OCI-LY7 (cell line): ENCODE data around the gene MAN1A2.

Experiments used
- CTCF ChIP-seq: fragments of 200-600 bp; sonication (generic); conservative IDR thresholded peaks from 2 replicates; pipeline ENCODE4 v1.5.1; 2014; ENCODE audit warnings: mild to moderate bottlenecking, antibody characterized with exemption, low read length, moderate library complexity, mixed read lengths
- EZH2phosphoT487 ChIP-seq: fragments of 200-600 bp; sonication (generic); IDR thresholded peaks from 2 replicates; pipeline ENCODE4 v1.6.1; 2018; ENCODE audit warnings: low read depth, borderline replicate concordance, mild to moderate bottlenecking, mixed run types, antibody characterized with exemption, low read length, moderate library complexity, mixed read lengths

- no peak for TF ChIP-seq CTCF
- TF ChIP-seq EZH2phosphoT487: no peak
Observed at GRCh38 chr1:117433943-117434342, 66.7 kb downstream of the MAN1A2 start.
